HG03103 (cell line): ENCODE measurements around the gene PRKRIP1.
"Not testable (repeated sequence)": the region's sequence is repeated elsewhere in the genome, so short reads cannot be mapped to it uniquely, and the experiment has no call there.

Experiments used
- ATAC-seq: cut with Tn5 transposase; IDR thresholded peaks from one replicate; pipeline ENCODE4 v1.9.1; 2021; ENCODE audit warnings: low read depth; ENCODE audit not compliant: unreplicated experiment

PRKRIP1 gene

GRCh38 chr7:102395873-102396709 is at the start of gene PRKRIP1:
PRKRIP1 (plus strand) TSS chr7:102396363; CDS start chr7:102396412, 49 bp downstream.
- ATAC-seq, result peak; percentile 95

GRCh38 chr7:102346983-102347382 is 49.2 kb upstream of the PRKRIP1 start:
- not testable (repeated sequence) for ATAC-seq

- not testable (repeated sequence) for ATAC-seq
These were observed 39.8 kb upstream of the PRKRIP1 start, which contains the start of gene SPDYE6 for GRCh38 chr7:102356344-102356743. SPDYE6 (minus strand) TSS chr7:102356444; CDS start chr7:102356023, 421 bp downstream.

GRCh38 chr7:102363549-102364393 is 32.4 kb upstream of the PRKRIP1 start:
- ATAC-seq, result peak; percentile 97

GRCh38 chr7:102364394-102364886 is 31.7 kb upstream of the PRKRIP1 start:
- not testable (repeated sequence) for ATAC-seq

- ATAC-seq, result not testable (repeated sequence)
These were observed 30.8 kb upstream of the PRKRIP1 start for GRCh38 chr7:102365390-102365789.

- not testable (repeated sequence) for ATAC-seq
These were observed 26.1 kb upstream of the PRKRIP1 start for GRCh38 chr7:102370038-102370437.

- not testable (repeated sequence) for ATAC-seq
These were observed 23.4 kb upstream of the PRKRIP1 start for GRCh38 chr7:102372796-102373195.

- no peak for ATAC-seq
These were observed 19.1 kb upstream of the PRKRIP1 start for GRCh38 chr7:102376964-102377466.

- not testable (repeated sequence) for ATAC-seq
These were observed 15.3 kb upstream of the PRKRIP1 start for GRCh38 chr7:102380837-102381236.

GRCh38 chr7:102381696-102382425 is 14.3 kb upstream of the PRKRIP1 start:
- not testable (repeated sequence) for ATAC-seq

GRCh38 chr7:102387064-102387463 is 9.1 kb upstream of the PRKRIP1 start:
- ATAC-seq, result no peak

- no peak for ATAC-seq
These were observed 6.4 kb upstream of the PRKRIP1 start for GRCh38 chr7:102389810-102390209.

GRCh38 chr7:102390697-102391484 is 5.3 kb upstream of the PRKRIP1 start:
- ATAC-seq, result no peak

GRCh38 chr7:102392330-102392729 is 3.8 kb upstream of the PRKRIP1 start:
- no peak for ATAC-seq

GRCh38 chr7:102393467-102393866 is 2.7 kb upstream of the PRKRIP1 start:
- ATAC-seq, result no peak

GRCh38 chr7:102395592-102395872 is 631 bp upstream of the PRKRIP1 start:
- ATAC-seq, result no peak

- ATAC-seq, result peak; percentile 3
These were observed 502 bp downstream of the PRKRIP1 start for GRCh38 chr7:102396710-102397019.

GRCh38 chr7:102398543-102398942 is 2.4 kb downstream of the PRKRIP1 start:
- ATAC-seq, result no peak

- no peak for ATAC-seq
These were observed 4.2 kb downstream of the PRKRIP1 start for GRCh38 chr7:102400360-102400759.
